ENCODE data around the gene ILK. TPM values are rescaled to one million over a fixed set of nuclear protein-coding genes. Genes with fewer than 3 reads are reported as not detected.

The ILK gene
- total and polyA plus RNA-seq, 10 of the 15 experiments (the other 5 are each of a cell fraction or from before 2014, with no cell fraction given): 51.8 to 163 (median 92.0) TPM

- SMC1A ChIA-PET (ENCODE audit: uncharacterized antibody, unreplicated experiment): interaction anchor here (0.6 to 1.4 kb wide), 4 partner anchors 10 to 33 kb away, joined by 3 read pairs; partner anchors contain the start of gene TPP1
These were observed 48.6 kb downstream of the ILK start for GRCh38 chr11:6652182-6652581.

More at GRCh38 chr11:6652182-6652581, 48.6 kb downstream of the ILK start:
- DNase-seq (ENCODE audit: low read depth, low spot score): no peak
- Histone ChIP-seq H3K4me1 (ENCODE audit: control insufficient read depth, insufficient read depth, low read length) (peaks cover 3% of the 10 kb centered on the region), H3K27me3 (replicated peaks in 1 of 2; ENCODE audit: control insufficient read depth in 2 of 2, insufficient read depth in 2 of 2, low read length in 1 of 2) (peaks cover 4% of the 10 kb centered on the region in 2 experiments), H2AFZ (ENCODE audit: control insufficient read depth, low read depth, low read length) (no peak overlapping the region), H3K9ac (ENCODE audit: control insufficient read depth, insufficient read depth, low read length) (no peak overlapping the region), H3K79me2 (ENCODE audit: control insufficient read depth, insufficient read depth, low read length) (no peaks in the 10 kb centered on the region), H3K9me3 (replicated peaks; ENCODE audit: control insufficient read depth, insufficient read depth, low read length) (no peaks in the 10 kb centered on the region), H3K27ac (ENCODE audit: control insufficient read depth, insufficient read depth) (no peak overlapping the region), H4K20me1 (ENCODE audit: control insufficient read depth, insufficient read depth) (no peaks in the 10 kb centered on the region), H3K4me3 (no peak overlapping the region), H3K36me3 (ENCODE audit: control insufficient read depth in 2 of 2, insufficient read depth in 2 of 2, low read length in 1 of 2) (no peaks in the 10 kb centered on the region), H3K4me2 (ENCODE audit: control insufficient read depth, insufficient read depth) (no peak overlapping the region)
- in situ Hi-C loops (cut with MboI): no loop called here
- ATAC-seq: no peak
- ChIA-PET POLR2A (no interaction called here), CTCF (interaction anchor here (0.7 kb wide), 1 partner anchor 90 kb away, joined by 4 read pairs; no protein-coding TSS in a partner anchor), RAD21 (ENCODE audit: unreplicated experiment) (no interaction called here)
- intact Hi-C loops (cut with micrococcal nuclease; ENCODE audit: unreplicated experiment): no loop called here
- no peak for FAIRE-seq
- BruUV-seq (replicated peaks): no TSS peak
- TF ChIP-seq IKZF1 (conservative IDR thresholded peaks at IDR 0.05) (no peak), ATF7 (IDR thresholded peaks at IDR 0.05; ENCODE audit: low read depth) (no peak), CEBPB (IDR thresholded peaks at IDR 0.05; ENCODE audit: borderline replicate concordance in 1 of 2, low read depth in 2 of 2, low read length in 2 of 2) (no peak), CBX3 (IDR thresholded peaks at IDR 0.05; ENCODE audit: borderline replicate concordance, low read depth) (no peak), NBN (IDR thresholded peaks at IDR 0.05) (no peak), ZNF274 (IDR thresholded peaks at IDR 0.05; ENCODE audit: insufficient read depth, insufficient read length) (no peak), POU2F2 (IDR thresholded peaks at IDR 0.05; ENCODE audit: borderline replicate concordance, low read depth, low read length) (no peak), NR2C1 (IDR thresholded peaks at IDR 0.05) (no peak), WRNIP1 (IDR thresholded peaks at IDR 0.05; ENCODE audit: borderline replicate concordance, low read depth, low read length) (no peak), E4F1 (IDR thresholded peaks at IDR 0.05; ENCODE audit: borderline replicate concordance, partially characterized antibody) (no peak), EP300 (IDR thresholded peaks at IDR 0.05; ENCODE audit: borderline replicate concordance in 1 of 2, control insufficient read depth in 1 of 2, low read depth in 2 of 2, low read length in 2 of 2) (no peak), PRDM15 (CRISPR knock-in tag; IDR thresholded peaks at IDR 0.05) (no peak), JUNB (IDR thresholded peaks at IDR 0.05) (no peak), SIX5 (IDR thresholded peaks at IDR 0.05; ENCODE audit: low read depth, low read length, severe bottlenecking) (no peak), JUND (IDR thresholded peaks at IDR 0.05; ENCODE audit: low read depth, low read length) (no peak), ZNF622 (IDR thresholded peaks at IDR 0.05) (no peak), CREM (IDR thresholded peaks at IDR 0.05; ENCODE audit: low read depth) (no peak)
- WGBS (ENCODE audit: insufficient coverage, insufficient replicate concordance, low lambda C conversion rate, missing lambda C conversion rate): 36% methylated on average over 3 of the region's 3 CpGs

Measured in GM12878 (cell line).